HG02623 (cell line): Measurements from ENCODE around the gene NCLN.
"Not testable (repeated sequence)": the region's sequence is repeated elsewhere in the genome, so short reads cannot be mapped to it uniquely, and the experiment has no call there.

Source experiments
- ATAC-seq: cut with Tn5 transposase; IDR thresholded peaks from one replicate; pipeline ENCODE4 v1.9.1; 2021; ENCODE audit warnings: moderate library complexity; ENCODE audit not compliant: unreplicated experiment

NCLN gene

GRCh38 chr19:3185461-3186159 is at the start of gene NCLN:
Gene NCLN, plus strand, starts transcription at chr19:3185930. Its CDS starts 101 bp downstream, at chr19:3186031.
- ATAC-seq: peak; percentile 66

- no peak for ATAC-seq
Observed at GRCh38 chr19:3135961-3136683, 49.6 kb upstream of the NCLN start, which contains the start of gene GNA15. Gene GNA15, plus strand, starts transcription at chr19:3136033. Its CDS starts 418 bp downstream, at chr19:3136451.

- ATAC-seq: no peak
Observed at GRCh38 chr19:3136684-3137055, 49.1 kb upstream of the NCLN start.

GRCh38 chr19:3137119-3137518 is 48.6 kb upstream of the NCLN start:
- ATAC-seq: no peak

GRCh38 chr19:3138268-3138667 is 47.5 kb upstream of the NCLN start:
- ATAC-seq: no peak

GRCh38 chr19:3140667-3141038 is 45.1 kb upstream of the NCLN start:
- ATAC-seq: no peak

GRCh38 chr19:3142292-3142670 is 43.4 kb upstream of the NCLN start:
- ATAC-seq: no peak

- no peak for ATAC-seq
Observed at GRCh38 chr19:3142781-3143337, 42.9 kb upstream of the NCLN start.

GRCh38 chr19:3145909-3146676 is 39.6 kb upstream of the NCLN start:
- no peak for ATAC-seq

GRCh38 chr19:3146677-3147100 is 39.0 kb upstream of the NCLN start:
- ATAC-seq: no peak

GRCh38 chr19:3148503-3148902 is 37.2 kb upstream of the NCLN start:
- no peak for ATAC-seq

GRCh38 chr19:3149089-3149488 is 36.6 kb upstream of the NCLN start:
- ATAC-seq: no peak

GRCh38 chr19:3149526-3150505 is 35.9 kb upstream of the NCLN start:
- ATAC-seq: no peak

- no peak for ATAC-seq
Observed at GRCh38 chr19:3150739-3151329, 34.9 kb upstream of the NCLN start.

GRCh38 chr19:3151563-3152418 is 33.9 kb upstream of the NCLN start:
- no peak for ATAC-seq

- no peak for ATAC-seq
Observed at GRCh38 chr19:3152419-3152780, 33.3 kb upstream of the NCLN start.

- no peak for ATAC-seq
Observed at GRCh38 chr19:3153286-3154230, 32.2 kb upstream of the NCLN start.

GRCh38 chr19:3154447-3154846 is 31.3 kb upstream of the NCLN start:
- ATAC-seq: not testable (repeated sequence)
